Measurements from ENCODE around the gene NXPH2.

NXPH2 gene

GRCh38 chr2:138716183-138716582, 64.0 kb downstream of the NXPH2 start:
- Histone ChIP-seq H3K27me3 (ENCODE audit: insufficient read depth, low read depth, severe bottlenecking) (no peaks in the 10 kb centered on the region), H3K36me3 (no peaks in the 10 kb centered on the region), H3K27ac (no peak overlapping the region), H3K4me3 (ENCODE audit: low read depth, low read length) (no peak overlapping the region), H3K9me3 (ENCODE audit: severe bottlenecking) (no peaks in the 10 kb centered on the region)
- no peak for DNase-seq
- TF ChIP-seq, protein P1, sequence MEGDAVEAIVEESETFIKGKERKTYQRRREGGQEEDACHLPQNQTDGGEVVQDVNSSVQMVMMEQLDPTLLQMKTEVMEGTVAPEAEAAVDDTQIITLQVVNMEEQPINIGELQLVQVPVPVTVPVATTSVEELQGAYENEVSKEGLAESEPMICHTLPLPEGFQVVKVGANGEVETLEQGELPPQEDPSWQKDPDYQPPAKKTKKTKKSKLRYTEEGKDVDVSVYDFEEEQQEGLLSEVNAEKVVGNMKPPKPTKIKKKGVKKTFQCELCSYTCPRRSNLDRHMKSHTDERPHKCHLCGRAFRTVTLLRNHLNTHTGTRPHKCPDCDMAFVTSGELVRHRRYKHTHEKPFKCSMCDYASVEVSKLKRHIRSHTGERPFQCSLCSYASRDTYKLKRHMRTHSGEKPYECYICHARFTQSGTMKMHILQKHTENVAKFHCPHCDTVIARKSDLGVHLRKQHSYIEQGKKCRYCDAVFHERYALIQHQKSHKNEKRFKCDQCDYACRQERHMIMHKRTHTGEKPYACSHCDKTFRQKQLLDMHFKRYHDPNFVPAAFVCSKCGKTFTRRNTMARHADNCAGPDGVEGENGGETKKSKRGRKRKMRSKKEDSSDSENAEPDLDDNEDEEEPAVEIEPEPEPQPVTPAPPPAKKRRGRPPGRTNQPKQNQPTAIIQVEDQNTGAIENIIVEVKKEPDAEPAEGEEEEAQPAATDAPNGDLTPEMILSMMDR (IDR thresholded peaks at IDR 0.05; ENCODE audit: low read depth, low read length) = peak; percentile 45; the same call in 1 of the 2 replicates

- H3K27ac ChIP-seq = no peak overlapping the region
- no peaks in the 10 kb centered on the region for H3K27me3 ChIP-seq (ENCODE audit: insufficient read depth, low read depth, severe bottlenecking)
- TF ChIP-seq, protein P1 (IDR thresholded peaks at IDR 0.05; ENCODE audit: low read depth, low read length) = no peak
- no peak overlapping the region for H3K4me3 ChIP-seq (ENCODE audit: low read depth, low read length)
- H3K36me3 ChIP-seq = no peaks in the 10 kb centered on the region
- no peaks in the 10 kb centered on the region for H3K9me3 ChIP-seq (ENCODE audit: severe bottlenecking)
- DNase-seq = no peak
Observed at GRCh38 chr2:138713504-138713903, 66.7 kb downstream of the NXPH2 start.

DNA sequence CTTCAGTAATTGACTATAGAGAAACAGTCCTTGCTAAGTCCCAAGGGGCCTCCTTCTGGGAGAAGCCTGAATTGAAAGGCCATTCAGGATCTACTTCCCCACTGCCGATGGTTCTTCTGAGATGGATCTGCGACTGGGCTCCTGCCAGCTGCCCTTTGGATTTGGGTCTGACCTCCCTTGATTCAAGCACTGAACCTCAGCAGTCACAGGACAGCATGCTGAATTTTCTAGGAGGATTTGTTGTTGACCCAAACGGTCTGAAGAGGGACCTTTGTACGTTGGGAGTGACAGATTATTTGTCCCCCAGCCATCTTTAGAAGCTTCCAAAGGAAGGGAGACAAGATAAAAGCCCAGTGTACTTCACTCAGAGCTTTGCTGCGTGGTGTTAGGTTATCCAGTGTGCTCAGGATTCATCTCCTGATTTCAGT, 67.1 kb downstream of the NXPH2 start:
- no peak overlapping the region for H3K27ac ChIP-seq
- H3K4me3 ChIP-seq (ENCODE audit: low read depth, low read length) = no peak overlapping the region
- no peaks in the 10 kb centered on the region for H3K9me3 ChIP-seq (ENCODE audit: severe bottlenecking)
- no peaks in the 10 kb centered on the region for H3K27me3 ChIP-seq (ENCODE audit: insufficient read depth, low read depth, severe bottlenecking)
- H3K36me3 ChIP-seq = no peaks in the 10 kb centered on the region
- DNase-seq = no peak
- TF ChIP-seq, protein P1 (IDR thresholded peaks at IDR 0.05; ENCODE audit: low read depth, low read length) = no peak

DNA sequence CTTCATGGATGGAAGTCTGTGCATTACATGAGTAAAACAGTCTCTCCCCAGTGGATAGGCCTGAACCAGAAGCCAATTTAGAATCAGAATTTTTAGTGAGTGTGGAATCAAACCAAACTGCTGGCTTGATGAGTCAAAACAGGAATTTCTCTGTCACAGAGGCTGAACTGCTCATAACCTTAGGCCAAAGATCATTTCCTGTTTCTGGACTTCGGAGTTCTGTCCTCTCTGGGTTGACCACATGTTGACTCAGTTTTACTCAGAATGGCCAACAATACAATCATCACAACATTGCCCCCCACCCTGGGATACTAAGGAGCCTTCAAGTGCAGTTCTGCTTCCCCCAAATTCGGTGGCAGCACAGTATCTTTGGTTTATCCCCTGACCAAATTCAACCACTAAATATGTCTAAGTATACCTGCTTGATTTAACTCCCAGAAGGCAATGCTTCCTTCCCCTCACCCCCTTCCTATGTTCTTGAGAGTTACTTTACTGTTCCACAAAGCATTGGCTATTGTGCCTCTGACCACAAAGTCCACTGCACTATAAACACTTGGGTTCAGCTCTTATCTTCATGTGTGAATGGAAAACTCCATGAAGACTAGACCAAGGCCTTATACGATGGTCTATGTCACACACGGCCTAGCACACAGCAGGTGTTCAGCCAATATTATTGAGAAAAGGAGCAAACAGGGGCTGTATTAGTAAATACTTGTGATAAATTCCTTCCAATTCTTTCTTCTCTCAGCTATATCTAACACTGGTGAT, 67.8 kb downstream of the NXPH2 start:
- Histone ChIP-seq H3K9me3 (ENCODE audit: severe bottlenecking) (no peaks in the 10 kb centered on the region), H3K4me3 (ENCODE audit: low read depth, low read length) (no peak overlapping the region), H3K27ac (no peak overlapping the region), H3K36me3 (no peaks in the 10 kb centered on the region), H3K27me3 (ENCODE audit: insufficient read depth, low read depth, severe bottlenecking) (no peaks in the 10 kb centered on the region)
- TF ChIP-seq, protein P1 (IDR thresholded peaks at IDR 0.05; ENCODE audit: low read depth, low read length) = no peak
- DNase-seq = no peak

DNA sequence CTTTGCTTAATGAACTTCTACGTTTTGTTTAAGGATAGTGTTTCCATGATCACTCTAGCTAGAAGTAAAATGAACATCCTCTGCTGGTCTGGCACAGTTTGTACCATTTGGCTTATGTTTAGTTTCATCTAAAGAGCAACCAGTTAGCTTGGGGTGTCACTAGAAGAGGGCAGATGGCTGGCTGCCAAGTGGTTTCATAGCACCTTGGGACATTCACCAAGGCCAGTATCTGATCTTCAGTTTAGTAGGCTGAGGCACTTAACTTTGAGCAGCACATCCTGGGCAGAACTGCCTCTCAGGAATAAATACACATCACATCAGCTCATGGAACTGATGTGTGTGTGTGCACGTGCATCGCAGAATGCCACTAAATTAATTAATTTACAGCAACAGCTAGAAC, 68.4 kb downstream of the NXPH2 start:
- Histone ChIP-seq H3K27me3 (ENCODE audit: insufficient read depth, low read depth, severe bottlenecking) (no peaks in the 10 kb centered on the region), H3K27ac (no peak overlapping the region), H3K36me3 (no peaks in the 10 kb centered on the region), H3K9me3 (ENCODE audit: severe bottlenecking) (no peaks in the 10 kb centered on the region), H3K4me3 (ENCODE audit: low read depth, low read length) (no peak overlapping the region)
- no peak for DNase-seq
- TF ChIP-seq, protein P1 (IDR thresholded peaks at IDR 0.05; ENCODE audit: low read depth, low read length) = no peak
